ENCODE results near the gene PIGL.

GRCh38 chr17:16191604-16192003, 25.4 kb upstream of the PIGL start:
- TF ChIP-seq, protein P1, sequence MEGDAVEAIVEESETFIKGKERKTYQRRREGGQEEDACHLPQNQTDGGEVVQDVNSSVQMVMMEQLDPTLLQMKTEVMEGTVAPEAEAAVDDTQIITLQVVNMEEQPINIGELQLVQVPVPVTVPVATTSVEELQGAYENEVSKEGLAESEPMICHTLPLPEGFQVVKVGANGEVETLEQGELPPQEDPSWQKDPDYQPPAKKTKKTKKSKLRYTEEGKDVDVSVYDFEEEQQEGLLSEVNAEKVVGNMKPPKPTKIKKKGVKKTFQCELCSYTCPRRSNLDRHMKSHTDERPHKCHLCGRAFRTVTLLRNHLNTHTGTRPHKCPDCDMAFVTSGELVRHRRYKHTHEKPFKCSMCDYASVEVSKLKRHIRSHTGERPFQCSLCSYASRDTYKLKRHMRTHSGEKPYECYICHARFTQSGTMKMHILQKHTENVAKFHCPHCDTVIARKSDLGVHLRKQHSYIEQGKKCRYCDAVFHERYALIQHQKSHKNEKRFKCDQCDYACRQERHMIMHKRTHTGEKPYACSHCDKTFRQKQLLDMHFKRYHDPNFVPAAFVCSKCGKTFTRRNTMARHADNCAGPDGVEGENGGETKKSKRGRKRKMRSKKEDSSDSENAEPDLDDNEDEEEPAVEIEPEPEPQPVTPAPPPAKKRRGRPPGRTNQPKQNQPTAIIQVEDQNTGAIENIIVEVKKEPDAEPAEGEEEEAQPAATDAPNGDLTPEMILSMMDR (IDR thresholded peaks at IDR 0.05): no peak
- TF ChIP-seq POLR2A (IDR thresholded peaks at IDR 0.05): no peak

All from body of pancreas (tissue), 4 donors.